T-helper 1 cell (primary cell): Measurements from ENCODE around the gene ATP9A.
A peak's percentile ranks its signal among the peaks of the same experiment; 100 is the strongest.
"Not testable (repeated sequence)": the region's sequence is repeated elsewhere in the genome, so short reads cannot be mapped to it uniquely, and the experiment has no call there.

Experiments
- DNase-seq, 5 donors: peaks; one replicate each; pipeline ENCODE4 v3.0.0-alpha.2; 2012 to 2020
- total RNA-seq, 4 donors: gene quantifications; one replicate each; lab custom pipeline; 2026; lab: John Stamatoyannopoulos, UW

Gene ATP9A, protein sequence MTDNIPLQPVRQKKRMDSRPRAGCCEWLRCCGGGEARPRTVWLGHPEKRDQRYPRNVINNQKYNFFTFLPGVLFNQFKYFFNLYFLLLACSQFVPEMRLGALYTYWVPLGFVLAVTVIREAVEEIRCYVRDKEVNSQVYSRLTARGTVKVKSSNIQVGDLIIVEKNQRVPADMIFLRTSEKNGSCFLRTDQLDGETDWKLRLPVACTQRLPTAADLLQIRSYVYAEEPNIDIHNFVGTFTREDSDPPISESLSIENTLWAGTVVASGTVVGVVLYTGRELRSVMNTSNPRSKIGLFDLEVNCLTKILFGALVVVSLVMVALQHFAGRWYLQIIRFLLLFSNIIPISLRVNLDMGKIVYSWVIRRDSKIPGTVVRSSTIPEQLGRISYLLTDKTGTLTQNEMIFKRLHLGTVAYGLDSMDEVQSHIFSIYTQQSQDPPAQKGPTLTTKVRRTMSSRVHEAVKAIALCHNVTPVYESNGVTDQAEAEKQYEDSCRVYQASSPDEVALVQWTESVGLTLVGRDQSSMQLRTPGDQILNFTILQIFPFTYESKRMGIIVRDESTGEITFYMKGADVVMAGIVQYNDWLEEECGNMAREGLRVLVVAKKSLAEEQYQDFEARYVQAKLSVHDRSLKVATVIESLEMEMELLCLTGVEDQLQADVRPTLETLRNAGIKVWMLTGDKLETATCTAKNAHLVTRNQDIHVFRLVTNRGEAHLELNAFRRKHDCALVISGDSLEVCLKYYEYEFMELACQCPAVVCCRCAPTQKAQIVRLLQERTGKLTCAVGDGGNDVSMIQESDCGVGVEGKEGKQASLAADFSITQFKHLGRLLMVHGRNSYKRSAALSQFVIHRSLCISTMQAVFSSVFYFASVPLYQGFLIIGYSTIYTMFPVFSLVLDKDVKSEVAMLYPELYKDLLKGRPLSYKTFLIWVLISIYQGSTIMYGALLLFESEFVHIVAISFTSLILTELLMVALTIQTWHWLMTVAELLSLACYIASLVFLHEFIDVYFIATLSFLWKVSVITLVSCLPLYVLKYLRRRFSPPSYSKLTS
- total RNA-seq = 0.47 to 1.9 (median 1.2) reads per million in 4 donors

DNA sequence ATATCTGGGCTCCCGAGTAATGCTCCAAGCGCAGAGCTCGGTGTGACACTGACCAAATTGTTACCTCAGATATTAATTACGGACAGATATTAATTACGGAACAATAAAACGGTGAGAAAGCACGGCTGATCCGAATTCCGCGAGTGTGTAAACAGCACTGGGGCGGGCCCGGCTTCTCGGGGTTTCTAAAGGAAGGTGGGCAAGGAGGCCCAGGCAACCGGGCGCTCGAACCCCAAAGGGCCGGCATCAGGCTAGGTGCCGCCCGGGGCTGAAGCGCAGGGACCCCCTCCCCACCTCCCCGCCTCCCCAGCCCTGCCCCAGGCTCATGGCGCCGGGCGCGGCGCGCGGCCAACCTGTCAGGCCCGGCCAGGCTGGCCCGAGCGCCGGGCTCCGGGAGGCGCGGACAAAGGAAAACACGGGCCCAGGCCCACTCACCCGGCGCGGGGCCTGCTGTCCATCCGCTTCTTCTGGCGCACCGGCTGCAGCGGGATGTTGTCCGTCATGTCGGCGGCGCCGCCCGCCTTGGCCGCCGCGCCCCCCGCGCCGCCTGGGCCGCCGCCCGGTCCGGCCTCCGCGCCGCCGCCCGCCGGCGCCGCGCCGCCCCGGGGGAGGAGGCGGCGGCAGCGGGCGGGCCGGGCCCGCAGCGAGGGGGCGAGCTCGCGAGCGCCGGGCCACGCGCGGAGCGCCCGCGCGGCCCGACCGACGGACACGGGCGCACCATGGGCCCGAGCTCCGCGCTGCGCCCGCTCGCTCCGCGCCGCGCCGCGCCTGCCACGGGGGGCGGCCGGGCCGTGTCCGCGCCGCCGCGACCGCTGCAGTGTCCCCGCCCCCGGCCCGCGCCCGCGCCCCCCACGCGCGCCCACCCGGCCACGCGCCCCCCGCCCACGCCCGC is at the start of gene ATP9A:
TSS of gene ATP9A (minus strand) at position 524 of the 892 bp plus-strand sequence. CDS start at position 503, 21 bp downstream.
- DNase-seq = no peak

DNA sequence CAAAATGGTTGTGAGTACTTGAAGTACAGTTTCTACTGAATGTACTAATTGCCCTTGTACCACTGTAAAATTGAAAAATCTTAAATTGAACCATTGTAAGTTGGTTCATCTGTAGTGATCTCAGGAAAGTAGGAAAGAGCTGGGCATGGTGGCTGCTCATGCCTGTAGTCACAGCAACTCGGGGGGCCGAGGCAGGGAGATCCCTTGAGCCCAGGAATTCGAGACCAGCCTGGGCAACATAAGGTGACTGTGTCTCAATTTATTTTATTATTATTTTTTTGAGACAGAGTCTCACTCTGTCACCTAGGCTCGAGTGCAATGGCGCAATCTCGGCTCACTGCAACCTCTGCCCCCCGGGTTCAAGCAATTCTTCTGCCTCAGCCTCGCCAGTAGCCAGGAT is 48.7 kb upstream of the ATP9A start:
- not testable (repeated sequence) for DNase-seq

DNA sequence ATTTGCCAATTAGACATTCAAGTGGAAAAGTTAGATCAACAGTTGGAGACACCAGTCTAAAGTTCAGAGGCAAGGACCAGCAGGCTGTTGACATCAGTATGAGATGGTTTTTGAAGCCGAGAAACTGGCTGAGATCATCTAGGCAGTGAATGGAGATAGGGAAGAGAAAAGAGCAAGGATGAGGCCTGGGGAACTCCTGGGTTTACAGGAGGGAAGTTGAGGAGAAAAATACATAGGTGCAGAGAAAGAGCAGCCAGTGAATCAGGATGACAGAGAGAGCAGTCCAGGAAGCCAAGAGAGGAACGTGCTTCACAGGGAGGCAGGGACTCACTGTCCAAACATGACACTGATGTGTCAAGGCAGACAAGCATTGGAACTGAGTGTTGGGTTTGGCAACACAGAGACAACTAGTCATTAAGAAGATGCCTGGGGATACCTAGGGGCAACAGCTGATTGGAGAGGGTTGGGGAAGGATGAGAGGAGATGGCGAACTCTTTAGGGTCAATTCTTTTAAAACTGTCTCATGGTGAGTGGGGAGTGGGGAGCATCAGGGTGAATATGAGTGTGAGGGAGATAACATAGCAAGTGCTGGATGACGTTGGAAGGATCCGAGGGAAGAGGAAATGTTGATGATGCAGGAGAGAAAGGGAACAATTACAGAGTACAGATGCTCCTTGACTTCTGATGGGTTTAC is 47.3 kb upstream of the ATP9A start:
- DNase-seq = no peak

DNA sequence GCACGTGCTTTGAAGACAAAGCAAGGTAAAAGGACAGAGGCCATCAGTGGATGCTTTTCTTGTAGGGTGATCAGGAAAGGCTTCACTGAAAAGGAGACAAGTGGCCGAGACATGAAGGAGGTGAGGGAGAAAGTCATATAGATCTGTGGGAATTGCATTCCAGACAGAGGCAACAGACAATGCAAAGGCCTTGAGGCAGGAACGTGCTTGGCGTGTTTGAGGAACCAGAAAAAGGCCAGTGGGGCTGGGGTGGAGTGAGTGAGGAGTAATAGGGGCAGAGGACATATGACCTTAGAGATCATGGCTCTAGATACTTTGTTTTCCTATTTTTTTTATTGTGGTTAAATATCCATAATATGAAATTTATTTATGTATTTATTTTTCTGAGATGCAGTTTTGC is 44.7 kb upstream of the ATP9A start:
- no peak for DNase-seq

DNA sequence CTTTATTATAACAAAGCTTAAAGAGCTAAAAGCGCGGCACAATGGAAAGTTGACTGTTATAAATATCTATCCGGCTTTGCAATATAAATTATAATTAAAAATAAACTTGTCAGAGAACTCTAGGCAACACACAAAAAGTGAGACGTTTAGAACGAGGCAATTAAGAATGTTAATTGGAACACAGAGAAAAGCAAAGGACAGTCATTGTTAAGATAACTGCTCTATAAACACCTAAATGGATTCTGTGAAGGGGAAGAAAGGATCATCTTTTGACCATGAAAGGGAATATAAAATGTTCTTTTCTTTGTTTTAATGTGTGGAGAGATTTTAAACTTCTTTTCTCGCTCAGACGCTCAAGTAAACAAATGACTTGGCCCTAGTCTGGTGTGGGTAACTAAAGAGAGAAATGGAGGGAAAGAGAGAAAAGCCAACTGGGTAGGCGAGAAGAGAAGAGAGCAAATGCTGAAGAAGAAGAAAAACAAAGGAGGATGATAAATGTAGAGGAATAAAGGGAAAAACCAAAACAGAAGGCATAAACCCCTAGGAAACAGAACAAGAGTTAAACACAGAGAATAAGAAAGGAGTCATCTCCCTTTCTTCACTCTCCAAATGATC is 43.4 kb upstream of the ATP9A start:
- no peak for DNase-seq

DNA sequence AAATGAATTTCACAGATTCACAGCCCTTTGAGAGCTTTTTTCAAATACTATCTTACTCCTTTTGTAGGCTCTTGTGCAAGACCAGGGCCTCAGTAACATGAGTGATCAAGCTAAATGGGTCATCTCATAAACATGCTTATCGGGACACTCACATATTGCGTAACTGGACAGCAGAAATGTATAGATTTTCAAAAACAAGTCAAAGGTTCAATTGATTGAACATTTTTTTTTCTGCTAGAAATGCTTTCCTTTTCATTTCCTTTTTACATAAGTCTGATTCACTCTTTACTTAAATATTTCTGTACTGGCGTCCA is 42.8 kb upstream of the ATP9A start:
- no peak for DNase-seq

DNA sequence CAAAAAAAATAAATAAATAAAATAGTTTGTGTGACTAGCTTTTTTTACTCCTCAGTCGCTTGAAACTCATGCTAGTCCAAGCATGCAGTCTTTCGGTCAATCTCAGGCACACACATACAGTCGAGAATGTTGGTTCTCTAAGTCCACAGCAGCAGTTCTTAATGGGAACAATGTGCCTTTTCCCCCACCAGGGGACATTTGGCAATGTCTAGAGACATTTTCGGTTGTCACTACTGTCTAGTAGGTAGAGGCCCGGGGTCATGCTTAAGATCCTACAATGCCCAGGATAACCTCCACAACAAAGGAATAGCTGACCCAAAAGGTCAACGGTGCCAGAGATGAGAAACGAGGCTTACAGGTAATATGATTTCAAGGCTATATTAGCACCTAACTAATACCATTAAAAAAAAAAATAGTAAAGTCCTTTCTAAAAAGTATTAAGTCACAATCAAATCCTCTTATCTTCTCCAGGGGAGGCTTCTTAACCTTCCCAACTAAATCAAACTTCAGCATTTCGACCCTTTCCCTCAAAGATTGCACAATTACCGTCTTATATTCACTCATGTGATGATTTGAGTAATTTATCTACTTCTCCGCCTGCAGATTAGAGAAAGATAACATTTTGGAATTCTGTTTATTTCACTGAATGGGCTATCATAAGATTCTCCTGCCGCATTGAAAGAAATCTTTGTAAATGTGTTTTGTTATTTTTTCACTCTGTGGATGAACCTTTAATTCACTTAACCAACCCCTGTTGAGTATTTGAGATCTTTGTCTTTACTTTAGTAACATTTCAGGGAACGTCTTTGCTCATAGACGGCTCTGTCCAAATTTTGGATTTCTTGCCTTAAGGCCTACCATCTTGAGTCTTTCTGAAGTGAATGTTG is 42.2 kb upstream of the ATP9A start:
- no peak for DNase-seq

DNA sequence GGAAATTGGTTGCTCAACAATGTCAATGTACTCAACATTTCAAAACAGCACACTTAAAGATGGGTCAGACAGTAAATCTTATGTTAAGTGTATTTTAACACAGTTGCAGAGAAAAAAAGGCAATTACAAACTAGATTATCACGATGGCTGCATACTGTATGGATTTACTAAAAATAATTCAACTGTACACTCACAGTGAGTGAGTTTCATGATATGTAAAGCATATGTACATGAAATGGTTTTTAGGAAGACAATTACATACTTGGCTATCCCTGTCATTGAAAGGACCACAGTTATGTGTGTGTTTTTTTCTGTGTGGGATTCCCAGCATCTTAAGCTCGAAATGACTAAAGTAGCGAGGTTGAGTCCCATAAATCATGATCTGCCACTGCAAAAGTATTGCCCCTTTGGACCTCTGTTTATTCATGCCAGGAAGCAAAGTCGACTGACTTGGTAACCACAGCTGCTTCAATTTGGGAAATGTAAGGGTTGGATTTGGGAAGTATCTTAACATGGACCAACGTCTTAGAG is 39.6 kb upstream of the ATP9A start:
- DNase-seq = no peak

DNA sequence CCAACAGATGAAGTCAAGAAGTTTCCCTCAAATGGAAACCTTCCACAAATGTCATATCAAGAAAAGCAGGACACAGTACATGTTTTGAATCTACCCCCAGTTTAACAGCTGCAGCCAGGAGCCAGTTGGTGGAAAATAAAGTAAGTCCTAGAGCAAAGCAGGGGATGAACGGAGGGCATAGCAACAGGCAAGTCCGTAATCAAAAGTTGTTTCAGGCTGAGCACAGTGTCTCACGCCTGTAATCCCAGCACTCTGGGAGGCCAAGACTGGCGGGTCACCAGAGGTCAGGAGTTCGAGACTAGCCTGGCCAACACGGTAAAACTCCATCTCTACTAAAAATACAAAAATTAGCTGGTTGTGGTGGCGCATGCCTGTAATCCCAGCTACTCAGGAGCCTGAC is 36.6 kb upstream of the ATP9A start:
- DNase-seq = no peak

DNA sequence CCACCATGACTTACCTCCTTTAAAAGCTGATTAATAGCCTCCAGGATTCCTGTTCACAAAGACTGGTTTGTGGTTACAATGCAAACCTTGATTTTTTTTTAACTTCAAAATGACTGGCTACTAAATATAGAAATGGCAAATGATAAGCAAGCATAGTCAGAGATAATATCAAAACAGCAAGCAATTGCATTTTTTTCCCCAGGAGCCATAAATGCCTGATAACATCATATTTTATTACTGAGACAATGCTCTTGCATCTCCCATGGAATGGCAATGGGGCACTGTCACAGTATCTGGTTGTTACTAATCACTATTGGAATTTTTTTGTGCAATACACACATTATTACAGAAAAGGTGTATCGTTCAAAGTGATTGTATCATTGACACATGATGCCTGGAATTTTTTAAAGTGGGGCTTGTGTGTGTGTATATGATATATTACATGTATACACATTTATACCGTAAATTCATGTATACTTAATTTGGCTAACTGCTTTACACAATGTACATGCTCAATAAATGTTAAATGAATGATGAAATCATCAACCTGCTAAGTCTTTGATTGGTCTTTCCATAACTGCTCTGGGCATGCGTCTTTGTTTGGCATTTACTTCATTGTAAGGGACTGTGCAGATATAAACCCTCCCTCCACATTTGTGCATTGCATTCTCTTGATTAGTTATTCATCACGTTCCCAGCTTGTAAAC is 35.1 kb upstream of the ATP9A start:
- no peak for DNase-seq

DNA sequence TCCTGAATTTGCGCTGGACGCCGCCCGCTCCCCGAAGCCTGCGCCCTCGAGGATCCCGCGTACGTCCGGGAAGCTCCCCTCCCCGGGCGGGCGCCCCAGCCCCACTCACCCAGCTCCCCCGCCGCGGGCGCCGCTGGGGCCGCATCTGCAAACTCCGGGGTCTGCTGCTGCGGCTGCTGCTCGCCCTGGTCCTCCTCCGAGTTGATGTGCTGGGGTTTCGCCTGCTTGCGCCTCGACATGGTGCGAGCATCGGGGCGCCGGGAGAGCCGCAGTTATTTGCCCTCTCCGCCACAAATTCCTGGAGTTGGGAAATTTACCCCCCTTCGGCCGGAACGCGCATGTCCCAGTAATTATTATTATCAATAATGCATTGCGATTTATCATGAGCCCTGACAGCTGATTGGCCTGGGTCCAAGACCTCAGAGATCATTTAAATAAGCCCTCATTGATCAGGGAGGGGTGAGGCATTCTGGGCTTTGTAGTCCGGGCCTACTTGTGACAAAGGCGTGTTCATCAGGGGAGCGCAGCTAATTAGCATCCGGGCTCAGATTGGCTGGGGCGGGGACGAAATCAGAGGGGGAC is 34.1 kb upstream of the ATP9A start, which contains the start of gene SALL4:
TSS of gene SALL4 (minus strand) at position 352 of the 582 bp plus-strand sequence. CDS start at position 239, 113 bp downstream.
- DNase-seq = no peak

DNA sequence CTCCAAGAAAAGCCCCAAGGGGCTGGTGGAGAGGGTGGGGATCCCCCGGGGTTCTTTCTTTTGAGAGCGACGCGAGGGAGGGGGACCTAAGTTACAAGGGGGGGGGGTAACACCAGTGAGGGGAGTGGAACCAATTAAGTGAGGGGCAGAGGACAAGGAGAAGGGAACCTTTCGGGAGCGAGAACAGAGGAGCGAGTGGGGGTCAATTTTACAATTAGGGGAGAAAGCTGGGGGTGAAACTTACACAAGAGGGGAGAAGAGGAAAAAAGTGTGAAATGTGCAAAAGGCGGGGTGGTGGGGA is 33.6 kb upstream of the ATP9A start:
- DNase-seq = no peak

DNA sequence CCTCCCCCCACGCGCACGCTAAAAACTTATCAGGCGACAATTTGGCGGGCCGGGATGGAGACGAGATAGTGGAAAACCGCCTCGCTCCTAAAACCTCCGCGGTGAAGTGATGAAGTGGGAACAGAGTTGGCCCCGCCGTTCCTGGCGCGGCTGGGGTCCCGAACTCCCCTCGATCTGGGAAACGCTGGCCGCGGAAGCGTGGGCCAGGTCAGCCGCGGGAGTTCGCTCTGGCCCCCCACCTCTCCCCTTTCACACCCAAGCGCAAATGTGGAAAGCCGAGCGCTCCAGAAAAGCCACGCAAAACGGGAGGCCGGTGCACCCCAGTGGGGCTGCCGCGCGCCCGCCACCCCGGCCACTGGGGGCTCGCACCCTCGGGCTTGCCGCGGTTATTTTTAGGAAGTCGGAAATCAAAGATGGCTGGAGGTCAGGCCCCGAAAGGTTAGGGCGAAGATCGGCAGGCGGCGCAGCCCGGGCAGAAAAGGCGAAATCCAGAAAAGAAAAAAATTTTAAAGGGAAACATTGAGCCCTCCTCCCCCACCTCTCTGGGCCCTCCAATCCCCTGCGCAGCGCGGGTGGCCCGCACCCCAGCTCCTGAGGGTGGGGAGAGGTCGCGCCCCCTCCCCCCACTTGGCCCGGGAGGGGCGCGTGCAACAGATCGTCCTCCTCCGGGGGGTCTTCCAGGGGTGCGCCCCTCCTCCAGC is 33.1 kb upstream of the ATP9A start:
- no peak for DNase-seq

DNA sequence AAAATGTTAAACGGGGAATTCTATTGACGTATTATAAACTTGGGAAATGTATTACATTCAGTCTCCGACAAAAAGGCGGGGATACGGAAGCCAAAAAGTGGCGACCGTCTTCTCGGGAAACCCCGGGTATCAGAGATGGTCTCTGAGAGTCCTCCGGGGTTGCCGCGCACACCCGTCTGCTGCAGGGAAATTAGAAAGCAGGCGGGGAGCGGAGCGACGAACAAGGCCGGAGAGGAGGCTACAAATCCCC is 32.6 kb upstream of the ATP9A start:
- no peak for DNase-seq

DNA sequence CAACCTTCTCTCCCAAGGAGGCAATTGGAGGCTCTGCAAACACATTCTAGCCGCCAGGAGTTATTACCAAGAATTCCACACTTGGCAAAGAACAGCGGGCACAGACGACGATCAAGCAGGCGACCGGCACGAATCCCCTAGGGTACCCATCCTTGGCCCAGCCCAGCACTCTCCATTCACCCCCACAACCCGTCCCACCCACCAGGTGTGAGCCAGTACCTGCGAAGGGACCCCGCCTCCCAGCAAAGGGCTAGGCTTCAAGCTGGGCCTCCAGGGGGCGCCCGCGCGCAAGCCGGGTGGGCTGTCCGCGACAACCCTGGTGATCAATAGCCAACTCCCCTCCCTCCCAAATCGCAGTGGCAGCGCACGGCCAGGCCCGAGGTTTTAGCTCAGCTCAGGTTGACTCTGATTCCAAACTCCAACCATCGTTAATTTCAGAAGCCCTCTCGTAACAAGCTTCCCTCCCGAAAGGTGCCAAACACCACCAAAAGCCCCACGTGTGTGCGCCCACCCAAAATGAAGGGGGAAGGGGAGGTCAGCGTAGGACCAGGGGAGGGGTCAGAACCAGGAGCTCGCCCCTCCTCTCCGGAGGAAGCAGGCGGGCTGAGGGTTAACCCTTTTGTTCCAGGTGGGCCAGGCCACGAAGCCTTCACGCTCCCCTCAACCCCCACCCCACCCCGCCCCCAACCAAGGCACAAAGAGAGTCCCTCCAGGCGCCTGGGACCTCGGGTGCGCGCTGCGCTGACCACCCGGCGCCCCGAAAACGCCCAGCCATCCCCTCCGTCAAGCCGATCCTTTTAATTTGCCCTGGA is 32.1 kb upstream of the ATP9A start:
- DNase-seq = peak in 3 of 5 donors; percentile 21 to 42 (median 32)

DNA sequence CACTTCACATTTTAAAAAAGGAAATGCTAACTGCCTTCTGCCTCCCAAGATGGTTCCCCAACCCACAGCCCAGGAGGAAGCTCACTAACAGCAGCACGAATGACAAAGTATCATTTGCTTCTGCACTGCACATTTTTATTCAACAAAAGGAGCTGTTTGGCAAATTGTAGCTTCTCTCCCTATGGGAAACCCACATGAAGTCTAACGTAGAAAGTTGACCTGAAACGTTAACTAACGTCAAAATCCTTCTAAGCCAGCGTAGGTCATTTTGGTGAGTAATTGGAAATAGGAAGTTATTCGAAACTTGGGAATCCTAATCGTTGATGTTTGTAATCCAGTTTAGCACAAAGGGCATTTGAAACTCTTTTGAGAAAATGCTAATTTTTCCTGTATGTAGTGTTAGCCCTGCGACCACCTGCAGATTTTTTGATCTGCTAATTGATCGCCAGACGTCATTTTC is 31.2 kb upstream of the ATP9A start:
- no peak for DNase-seq

DNA sequence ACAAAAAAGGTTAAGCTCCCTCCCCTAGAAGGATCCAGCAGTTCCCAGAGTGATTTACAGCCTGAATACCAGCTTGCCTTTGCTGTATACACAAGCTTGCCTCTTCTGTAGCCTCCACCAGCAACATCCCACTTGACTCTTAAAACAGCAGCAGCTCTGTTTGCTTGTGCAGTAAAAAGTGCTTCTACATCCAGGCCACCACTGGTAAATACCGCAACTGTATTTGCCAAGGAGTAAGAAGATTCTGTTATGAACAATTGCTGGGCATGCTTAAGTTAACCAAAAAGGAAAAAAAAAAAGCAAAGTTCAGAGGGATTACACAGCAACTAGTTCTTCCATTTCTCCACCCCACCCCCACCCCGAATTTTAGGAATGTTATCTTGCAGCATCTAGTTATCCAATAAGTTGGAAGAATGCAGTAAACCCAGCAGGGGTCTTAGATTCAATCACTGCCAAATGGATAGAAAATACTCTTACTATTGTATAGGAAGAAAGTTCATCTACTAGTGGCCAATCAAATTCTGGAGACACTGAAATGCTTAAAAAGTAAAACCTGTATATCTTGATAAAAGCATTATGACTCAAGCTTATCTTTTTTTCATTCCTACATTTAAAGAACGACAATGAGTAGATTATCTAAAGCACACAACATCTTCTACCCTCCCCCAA is 29.3 kb upstream of the ATP9A start:
- DNase-seq = no peak
